ENCODE results near the gene OARD1.

DNA sequence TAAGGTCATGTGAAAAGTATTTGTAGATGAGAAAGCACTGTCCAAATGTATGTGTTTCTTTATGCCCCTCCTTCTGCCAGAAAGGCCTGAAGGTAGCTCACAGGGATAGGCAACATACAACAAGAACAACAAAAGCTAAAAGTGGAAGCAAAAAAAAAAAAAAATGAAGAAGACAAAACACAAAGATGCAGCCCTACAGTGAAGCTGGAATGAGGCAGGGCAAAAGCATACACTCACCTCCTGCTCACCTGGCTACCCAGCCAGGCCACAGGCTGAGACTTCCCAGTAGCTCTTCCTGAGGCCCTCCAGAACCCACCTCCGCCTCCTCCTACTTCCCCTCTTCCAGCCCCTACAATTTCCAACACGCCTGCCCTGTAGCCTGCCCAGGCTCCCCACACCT is 35.6 kb downstream of the OARD1 start:
- no peak for TF ChIP-seq YY1 (IDR thresholded peaks at IDR 0.05; ENCODE audit: insufficient read depth, insufficient read length)
- TF ChIP-seq SUZ12 (IDR thresholded peaks at IDR 0.05; ENCODE audit: extremely low read depth, insufficient read depth, insufficient read length): no peak
- TF ChIP-seq ZNF274 (IDR thresholded peaks at IDR 0.05; ENCODE audit: low read depth, low read length): no peak
